ENCODE data around the gene EPS8L3.
"Not testable (repeated sequence)": the region's sequence is repeated elsewhere in the genome, so short reads cannot be mapped to it uniquely, and the experiment has no call there.

The EPS8L3 gene, protein sequence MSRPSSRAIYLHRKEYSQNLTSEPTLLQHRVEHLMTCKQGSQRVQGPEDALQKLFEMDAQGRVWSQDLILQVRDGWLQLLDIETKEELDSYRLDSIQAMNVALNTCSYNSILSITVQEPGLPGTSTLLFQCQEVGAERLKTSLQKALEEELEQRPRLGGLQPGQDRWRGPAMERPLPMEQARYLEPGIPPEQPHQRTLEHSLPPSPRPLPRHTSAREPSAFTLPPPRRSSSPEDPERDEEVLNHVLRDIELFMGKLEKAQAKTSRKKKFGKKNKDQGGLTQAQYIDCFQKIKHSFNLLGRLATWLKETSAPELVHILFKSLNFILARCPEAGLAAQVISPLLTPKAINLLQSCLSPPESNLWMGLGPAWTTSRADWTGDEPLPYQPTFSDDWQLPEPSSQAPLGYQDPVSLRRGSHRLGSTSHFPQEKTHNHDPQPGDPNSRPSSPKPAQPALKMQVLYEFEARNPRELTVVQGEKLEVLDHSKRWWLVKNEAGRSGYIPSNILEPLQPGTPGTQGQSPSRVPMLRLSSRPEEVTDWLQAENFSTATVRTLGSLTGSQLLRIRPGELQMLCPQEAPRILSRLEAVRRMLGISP

DNA sequence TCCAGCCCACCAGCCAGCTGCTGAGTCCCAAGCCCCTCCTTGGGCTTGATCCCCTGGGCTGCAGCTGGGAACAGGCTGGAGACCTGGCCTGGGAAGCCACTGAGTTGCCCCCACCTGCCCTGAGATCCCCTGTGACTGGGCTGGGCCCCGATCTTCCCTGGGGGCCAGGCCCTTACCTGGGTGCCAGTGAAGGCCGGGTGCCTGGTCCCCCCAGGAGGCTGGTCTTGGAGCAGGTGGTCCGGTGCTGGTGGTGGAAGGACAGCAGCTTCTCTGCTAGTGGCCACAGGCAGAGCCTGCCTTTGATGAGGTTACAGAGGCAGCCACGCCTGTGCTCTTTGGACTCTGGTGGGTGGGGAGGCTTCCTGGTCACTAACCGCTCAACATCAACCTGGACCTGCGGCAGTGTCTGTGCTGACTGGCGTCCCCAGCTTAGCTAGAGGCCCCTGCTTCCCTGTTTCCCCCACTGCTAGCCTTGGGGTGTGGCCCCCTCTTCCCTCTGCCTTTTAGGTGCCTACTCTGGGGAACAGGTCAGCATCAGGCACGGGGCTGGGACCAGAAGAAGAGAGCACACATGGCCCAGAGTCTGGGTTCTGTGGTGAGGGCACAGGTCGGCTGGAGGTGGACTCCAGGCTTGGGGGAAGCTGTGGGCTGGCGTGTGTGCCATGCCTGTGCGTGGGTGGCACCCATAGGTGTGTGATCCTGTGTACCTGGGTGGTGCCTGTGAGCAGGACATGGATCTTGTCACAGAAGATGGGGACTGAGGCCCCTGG lies at the start of gene EPS8L3:
Gene EPS8L3, minus strand, starts transcription at position 278 of the 770 bp plus-strand sequence. CDS start 2,174 bp downstream, outside the sequence.
- no peak for FAIRE-seq

DNA sequence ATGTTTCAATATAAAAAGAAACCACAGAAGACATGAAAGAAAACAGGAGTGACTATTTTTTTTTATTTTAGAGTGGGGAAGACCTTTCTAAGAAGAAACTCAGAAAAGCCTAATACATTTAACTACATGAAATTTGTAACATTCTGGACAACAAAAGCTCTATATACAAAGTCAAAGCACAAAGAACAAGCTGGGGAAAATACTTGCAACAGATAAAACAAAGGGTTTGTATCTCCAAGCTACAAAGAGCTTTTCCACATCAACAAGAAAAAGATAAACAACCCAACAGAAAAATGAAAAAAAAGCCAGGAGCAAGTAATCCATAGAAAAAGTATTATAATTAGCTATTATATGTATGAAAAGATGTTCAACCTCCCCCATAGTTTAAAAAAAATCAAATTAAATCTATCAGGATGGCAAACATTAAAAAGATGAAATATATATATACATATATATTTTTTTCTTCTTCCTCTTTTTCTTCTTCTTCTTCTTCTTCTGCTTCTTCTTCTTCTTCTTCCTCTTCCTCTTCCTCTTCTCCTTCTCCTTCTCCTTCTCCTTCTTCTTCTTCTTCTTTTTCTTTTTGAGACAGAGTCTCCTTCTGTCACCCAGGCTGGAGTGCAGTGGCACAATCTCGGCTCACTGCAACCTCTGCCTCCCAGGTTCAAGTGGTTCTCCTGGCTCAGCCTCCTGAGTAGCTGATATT lies 49.1 kb upstream of the EPS8L3 start:
- no peak for FAIRE-seq

DNA sequence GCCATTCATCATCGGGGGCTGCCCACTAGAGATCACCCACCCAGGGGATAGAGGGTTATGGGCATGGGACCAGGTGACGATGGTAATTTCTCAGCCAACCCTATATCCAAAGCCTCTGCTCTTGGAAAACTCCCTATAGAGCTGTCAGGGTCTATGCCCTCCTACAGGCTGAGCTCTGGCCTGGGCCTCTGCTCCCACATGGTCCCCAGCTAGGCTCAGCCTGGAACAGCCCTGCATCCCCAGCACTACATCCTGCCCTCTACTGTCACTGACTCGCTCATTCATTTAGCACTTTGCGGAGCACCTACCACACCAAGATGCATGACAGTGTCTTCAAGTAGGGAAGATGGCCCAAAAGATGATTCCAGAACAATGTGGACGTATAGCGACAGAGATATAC lies 45.0 kb upstream of the EPS8L3 start:
- no peak for FAIRE-seq

DNA sequence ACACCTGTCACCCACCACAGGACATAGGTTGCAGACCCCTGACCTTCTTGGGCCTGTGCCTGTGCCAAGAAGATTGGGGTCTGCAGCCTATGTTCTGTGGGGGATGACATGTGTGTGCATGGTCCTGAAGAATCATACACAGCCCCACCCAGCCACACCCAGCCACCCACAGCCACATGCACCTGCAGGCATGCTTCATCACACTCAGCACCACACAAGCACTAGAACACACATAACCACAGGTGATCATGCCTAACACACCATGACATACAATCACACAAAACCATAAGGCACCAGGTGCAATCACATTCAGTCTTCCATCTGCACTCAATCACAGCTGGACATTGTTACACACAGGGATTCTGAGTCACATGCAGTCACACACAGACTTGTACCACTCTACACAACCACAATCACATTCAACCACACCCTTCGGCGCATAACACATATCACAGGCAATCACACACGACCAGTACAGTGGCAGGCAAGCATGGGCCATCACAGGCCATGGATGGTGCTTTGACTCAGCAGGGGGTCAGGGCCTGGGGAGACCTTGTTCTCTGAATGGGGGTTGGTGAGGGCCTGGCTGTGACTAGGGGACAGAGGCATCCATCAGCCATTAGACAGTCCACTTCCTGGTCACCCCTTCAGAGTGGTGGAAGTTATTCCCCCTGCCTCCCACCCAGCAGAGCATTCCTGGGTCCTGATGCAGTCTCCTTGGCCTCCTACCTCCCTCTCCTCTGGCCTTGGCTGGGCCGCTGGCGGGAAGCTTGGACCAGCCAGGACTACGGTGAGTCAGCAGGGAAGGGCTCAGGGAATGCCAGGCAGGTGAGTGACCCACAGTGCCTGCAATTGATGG lies 44.3 kb upstream of the EPS8L3 start:
- no peak for FAIRE-seq

DNA sequence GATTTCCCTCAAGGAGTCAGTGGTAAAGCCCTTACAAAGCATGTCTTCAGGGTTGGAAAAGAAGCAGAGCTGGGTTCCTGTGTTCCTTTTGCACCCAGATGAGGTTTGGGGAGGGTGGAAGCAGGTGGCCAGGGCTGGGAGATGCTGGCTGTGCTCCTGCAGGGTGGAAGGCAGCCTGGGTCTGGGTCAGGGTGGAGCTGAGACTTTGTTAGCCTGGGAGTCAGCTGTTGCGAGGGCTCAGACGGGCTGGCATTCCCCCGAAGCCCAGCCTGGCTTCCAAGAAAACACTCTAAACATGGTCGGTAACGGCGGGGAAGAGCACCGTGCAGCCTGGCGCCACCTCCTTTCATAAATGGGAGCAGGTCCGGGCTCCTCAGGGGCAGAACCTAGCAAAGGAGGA lies 43.7 kb upstream of the EPS8L3 start:
- no peak for FAIRE-seq

DNA sequence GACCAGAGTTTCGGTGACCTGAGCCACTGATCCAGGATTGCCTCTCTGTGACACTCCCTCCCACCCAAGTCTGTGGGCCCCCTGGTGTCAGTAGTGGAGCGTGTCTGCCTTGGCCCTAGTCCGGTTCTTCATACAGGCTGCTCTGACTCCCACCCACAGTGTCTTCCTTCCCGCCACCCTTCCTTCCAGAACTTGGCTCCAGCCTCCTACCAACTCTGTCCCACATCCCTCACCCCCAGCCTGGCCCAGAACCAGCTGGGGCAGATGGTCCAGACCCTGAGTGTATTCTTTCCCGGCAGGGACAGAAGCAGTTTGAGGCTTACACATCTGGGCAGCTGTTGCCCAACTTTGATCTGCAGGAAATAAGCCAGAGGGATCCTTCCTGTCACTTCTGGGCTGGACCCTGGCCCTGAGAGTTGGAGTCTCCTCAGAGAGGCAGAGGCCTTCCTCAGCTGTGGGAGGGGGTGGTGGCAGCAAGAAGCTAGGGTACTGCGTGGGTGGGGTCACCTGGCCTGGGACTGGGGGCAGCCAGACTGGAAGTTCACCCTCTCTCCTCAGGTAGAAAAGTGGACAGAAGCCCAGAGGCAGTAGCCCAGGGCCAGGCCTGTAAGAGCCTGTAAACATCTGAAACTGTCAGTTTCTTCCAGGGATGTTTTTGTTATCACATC lies 43.1 kb upstream of the EPS8L3 start:
- FAIRE-seq = no peak

DNA sequence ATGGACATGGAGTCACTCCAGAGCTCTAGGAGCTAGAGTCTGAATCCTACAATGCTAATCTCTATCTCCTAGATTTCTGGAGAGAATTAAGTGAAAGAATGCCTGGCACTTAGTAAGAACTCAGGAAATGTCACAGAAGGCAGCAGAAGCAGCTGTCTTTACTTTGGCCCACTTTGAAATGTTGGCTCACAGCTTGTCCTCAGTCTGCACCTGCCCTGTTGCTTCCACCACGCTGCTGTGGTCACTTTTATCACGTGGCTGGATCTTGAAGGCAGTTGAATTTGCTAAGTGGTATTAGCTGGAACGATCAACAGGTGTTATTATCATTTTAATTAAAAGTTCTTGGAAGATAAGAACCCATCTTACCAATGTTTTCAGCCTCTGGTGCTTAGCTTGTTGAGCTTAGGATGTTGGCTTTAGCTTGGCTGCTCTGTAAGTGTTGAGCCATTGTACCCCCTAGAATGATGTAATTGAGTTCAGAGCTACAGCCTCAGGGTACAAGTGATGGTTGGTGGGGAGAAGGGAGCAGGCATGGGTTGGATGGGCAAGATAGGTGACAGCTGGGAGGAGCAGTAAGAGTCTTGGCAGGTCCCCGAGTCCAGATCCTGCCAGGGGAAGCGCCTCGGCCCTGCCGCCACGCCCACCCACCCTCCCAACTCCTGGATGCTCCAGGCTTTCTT lies 41.9 kb upstream of the EPS8L3 start:
- FAIRE-seq = no peak

DNA sequence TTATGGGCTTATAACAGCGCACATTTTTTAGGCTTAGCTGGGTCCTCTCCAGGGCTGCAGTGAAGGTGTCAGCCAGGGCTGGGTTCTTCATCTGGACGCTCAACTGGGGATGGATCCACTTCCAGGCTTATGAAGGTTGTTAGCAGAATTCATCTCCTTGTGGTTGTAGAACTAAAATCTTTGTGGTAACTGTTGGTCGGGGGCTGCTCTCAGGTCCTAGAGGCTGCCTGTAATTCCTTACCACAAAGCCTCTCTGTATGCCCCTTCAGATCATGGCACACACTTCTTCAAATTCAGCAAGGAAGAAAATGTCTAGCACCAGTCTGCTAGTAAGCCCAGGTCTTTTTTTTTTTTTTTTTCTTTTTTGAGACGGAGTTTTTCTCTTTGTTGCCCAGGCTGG lies 40.9 kb upstream of the EPS8L3 start:
- FAIRE-seq = no peak

DNA sequence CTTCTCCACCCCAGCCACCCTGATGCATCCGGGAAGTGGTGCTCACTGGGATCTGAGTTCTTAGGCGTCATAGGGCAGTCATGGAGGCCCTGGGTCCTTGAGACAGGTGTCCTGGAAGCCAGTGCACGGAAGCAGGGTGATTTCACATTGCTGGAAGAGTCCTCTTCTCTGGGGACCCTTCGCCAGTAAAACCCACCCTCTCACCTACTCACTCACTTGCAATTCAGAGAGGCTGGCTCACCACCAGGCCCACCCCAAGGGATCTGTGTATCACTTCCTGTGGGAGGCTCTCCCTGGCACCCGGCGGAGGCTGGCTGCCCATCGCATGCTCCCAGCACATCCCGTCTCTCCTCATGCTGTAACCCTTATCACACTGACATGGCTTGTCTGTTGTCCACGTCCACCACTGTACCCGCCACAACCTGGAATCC lies 40.2 kb upstream of the EPS8L3 start:
- no peak for FAIRE-seq

DNA sequence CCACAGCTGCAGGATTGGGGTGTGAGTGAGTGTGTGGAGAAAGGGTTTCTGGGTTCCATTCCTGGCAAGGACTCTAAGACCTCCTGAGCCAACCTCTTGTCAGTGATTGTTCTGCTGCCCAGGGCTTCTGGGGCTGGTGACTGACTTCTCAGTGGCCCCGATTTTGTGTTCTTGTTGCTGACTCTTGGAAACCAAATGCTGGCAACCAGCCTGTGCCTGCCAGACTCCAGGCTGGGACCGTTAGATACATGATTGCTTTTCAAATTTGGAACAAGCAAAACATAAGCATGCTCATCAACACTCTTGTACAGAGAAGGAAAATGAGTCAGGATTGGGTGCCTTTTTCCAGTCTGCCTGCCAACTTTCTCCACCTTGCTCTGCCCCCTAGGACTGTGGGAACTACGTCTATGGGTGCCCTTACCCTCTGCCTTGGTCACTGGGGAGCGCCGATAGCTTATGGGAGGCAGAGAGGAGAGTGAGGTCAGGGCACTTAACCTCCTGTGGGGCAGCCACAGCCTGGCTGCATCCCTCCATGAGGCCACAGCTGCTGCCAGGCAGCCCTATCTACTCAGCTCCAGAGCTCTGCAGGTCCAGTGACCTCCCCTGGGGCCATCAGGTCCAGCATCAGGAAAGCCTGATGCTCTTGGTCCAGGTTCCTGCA lies 39.3 kb upstream of the EPS8L3 start:
- FAIRE-seq = no peak

DNA sequence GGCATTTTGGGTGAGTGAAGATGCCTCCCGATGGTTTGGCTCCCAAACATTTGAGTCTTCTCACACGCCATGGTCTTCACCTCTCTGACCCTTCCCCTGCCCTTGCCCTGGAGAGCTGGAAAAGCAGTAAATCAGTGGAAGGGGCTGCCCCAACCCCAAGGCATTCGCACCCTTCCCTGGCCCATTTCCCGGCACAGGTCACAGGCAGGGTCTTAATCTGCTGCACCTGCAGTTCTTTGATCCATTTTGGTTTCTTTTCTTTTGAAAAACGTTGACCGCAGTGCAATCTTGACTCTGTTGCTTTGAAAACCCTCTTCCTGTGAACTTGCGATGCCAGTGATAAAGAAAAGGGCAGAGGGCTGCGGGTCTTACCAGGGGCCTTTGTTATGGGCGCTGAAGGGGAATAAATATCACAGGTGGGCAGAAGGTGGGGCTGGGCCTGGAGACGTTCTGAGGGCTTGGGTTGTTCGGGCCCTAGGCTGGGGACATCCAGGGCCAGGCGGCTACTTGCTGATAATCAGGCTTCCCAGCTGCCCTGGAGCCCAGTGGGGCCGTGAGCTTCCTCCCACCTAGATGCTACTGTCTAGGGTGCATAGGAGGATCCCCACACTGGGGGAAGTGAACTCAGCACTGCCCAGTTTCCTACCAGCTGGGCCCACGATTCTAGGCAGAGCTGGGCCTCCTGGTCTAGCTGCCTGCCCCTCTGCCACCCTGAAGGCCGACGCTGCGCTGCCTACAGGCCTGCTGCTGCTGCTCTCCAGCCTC lies 38.6 kb upstream of the EPS8L3 start:
- FAIRE-seq = no peak

DNA sequence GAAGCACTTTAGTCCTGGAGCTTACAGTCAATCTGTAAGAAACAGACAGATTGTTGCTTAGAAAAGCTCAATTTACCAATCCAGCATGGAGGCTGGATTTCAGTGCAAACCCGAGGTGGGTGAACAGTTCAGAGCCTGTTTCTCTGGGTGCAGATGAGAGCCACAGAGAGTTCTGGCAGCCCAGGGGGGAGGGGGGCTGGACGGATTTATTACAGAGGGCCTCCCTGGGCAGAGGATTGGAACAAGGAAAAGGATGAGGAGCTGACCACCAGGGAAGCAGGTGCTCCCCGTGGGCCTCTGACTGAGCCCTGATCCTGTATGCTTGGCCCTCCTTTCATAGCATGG lies 38.0 kb upstream of the EPS8L3 start:
- FAIRE-seq = no peak

DNA sequence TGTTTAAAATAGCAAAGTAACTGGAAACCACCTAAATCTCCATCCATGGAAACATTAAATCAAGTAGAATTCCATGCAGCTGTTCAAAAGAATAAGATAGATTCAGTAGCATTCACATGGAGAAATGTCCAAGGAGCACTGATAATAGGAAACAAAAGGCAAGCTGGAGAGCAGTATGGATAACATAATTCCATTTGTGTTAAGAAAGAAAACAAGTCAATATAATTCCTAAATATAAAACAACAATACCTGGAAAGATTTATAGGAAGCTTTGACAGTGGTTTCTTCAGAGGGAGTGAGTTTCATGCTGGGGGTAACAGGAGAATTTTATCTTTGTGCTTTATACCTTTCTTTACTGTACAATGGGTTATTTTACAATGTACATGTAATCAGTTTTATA lies 36.6 kb upstream of the EPS8L3 start:
- no peak for FAIRE-seq

DNA sequence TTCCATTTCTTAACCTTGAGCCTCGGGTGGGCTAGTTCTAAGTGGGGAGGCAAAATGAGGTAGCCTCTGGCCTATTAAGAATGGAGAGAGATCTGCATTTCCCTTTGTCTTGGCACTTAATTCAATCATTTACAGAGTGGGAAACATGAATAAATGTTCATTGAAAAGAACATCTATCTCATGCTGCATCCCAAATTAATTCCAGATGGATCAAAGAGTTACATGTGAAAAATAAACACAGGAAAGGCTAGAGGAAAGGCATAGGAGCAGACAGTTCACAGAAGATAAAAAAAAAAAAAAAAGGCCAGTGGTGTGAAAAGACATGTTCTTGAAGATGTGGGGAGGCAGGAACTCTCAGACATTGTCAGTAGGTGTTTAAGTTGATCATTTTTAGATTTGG lies 35.7 kb upstream of the EPS8L3 start:
- FAIRE-seq = no peak

DNA sequence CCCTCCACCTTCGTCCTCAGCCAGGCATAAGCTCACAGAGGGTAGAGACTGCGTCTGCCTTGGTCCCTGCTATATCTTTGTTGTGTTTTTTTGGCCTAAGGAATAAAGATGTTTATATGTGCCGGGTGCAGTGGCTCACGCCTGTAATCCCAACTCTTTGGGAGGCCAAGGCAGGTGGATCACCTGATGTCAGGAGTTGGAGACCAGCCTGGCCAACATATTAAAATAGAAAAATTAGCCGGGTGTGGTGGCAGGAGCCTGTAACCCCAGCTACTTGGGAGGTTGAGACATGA lies 33.5 kb upstream of the EPS8L3 start:
- FAIRE-seq = not testable (repeated sequence)

DNA sequence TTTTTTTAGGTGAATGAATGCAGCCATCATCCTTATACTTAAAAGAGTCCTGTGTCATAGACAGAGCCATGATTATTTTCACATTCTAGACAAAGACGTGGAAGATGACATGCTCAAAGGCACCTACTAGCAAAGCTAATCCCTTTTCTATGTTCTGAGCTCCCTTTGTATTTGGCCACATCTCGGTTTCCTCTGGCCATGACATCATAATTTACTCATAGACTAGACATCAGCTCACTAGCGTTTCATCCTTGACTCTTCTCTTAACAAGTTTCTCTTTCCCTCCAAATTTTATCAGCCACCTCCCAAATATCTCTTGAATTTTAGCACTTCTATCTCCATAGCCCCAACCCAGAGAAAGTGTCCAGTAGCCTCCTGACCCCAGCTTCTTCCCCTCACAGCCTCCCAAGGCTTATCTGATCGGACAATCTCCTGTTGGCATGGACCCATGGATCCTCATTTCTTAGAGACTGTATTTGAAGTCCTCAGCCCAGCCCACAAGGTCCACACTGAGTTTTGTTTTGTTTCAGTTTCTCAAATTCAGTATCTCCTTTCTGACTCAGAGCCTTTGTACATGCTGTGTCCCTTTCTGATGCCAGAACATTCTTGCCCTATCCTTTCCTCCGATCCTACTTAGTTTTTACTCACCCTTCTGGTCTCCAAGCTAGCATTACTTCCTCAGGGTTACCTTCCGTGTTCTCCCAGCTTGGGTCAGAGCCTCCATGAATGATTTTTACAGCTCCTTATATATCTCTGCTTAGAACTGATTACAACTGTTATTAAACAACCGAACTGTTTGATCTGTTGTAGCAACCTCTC lies 33.0 kb upstream of the EPS8L3 start:
- FAIRE-seq = no peak

DNA sequence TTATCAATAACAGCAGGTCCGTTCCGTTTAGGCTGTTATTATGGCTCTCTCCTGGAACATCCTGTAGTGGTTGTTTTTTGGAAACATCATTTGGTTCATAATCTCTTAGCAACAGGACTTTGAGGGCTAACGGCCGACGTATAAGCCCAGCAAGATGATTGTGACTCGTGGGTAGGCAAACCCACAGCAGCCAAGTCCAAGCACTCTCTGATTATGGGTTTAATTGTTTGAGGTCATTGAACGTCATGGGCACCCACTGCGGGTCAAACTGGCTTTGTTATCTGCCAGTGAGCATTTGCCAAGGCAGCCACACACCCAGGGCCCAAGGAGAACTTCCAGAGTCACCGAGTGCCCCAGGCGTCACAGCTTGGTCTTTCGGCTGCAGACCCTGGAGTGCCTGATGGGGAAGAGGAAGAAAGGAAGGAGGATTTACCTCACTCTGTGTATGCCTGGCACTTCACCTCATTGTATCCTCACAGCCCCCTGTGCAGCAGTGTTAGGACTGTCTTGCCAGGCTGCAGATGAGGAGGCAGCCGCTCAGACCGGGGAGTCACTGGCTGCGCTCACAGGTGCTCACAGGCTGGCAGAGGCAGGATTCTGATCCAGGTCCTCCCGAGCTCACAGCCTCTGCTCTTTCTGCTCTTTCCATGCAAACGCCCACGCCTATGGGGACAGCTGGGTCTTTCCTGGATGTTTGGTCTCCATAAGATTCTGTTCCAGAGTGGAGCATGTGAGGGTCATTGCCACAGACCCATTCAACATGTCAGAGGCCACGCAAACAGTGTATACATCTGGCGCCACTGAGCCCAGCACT lies 30.8 kb upstream of the EPS8L3 start:
- no peak for FAIRE-seq
